ENCODE data around the gene EFNA5. TPM values are rescaled to one million over a fixed set of nuclear protein-coding genes. Genes with fewer than 3 reads are reported as not detected.

Gene EFNA5
- total and polyA plus RNA-seq, 2 of the 8 experiments (the other 6 are each of a cell fraction or from before 2014, with no cell fraction given) = 9.6 to 21.8 TPM

DNA sequence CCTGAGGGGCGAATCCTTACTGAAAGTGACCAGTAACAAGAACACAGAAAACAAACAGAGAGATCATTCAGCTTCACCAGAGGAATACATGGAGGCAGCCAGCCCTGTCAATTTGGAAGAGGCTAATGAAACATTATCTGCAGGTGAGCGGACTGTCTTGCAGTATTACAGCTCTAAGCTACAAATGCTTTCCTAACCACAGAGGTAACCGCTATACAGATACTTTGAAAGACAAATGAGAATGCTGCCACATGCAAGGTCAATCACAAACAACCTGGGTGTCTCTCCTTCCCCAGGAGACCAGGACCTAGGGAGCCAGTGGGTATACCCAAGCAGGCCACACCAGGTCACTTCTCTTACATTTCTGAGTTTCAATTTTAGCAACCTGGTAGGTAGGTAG lies 30.2 kb downstream of the EFNA5 start:
- Histone ChIP-seq H3K79me2 (ENCODE audit: control insufficient read depth in 1 of 2, insufficient read depth in 2 of 2, low read length in 2 of 2) (peaks cover 0 to 15% of the 10 kb centered on the region in 2 experiments; a peak in 3 of 4 replicates), H3K4me2 (ENCODE audit: insufficient read depth in 1 of 2, low read depth in 2 of 2, low read length in 2 of 2) (no peak overlapping the region), H3K79me1 (ENCODE audit: low read depth, low read length) (no peaks in the 10 kb centered on the region), H3K4me1 (replicated peaks in 1 of 4; ENCODE audit: control insufficient read depth in 3 of 4, insufficient read depth in 4 of 4, low read length in 3 of 4) (peaks cover 0 to 3% (median under 1%) of the 10 kb centered on the region in 4 experiments; a peak in 3 of 7 replicates), H3K4ac (replicated peaks; ENCODE audit: insufficient read length, low read depth, low read length) (no peak overlapping the region), H2AK5ac (ENCODE audit: low read depth, low read length) (no peak overlapping the region), H3K56ac (replicated peaks; ENCODE audit: insufficient read length, low read depth, low read length) (no peak overlapping the region), H4K8ac (ENCODE audit: extremely low read depth, insufficient read depth, low read length) (no peak overlapping the region), H4K5ac (ENCODE audit: insufficient read length, low read depth, low read length) (no peak overlapping the region), H2BK12ac (ENCODE audit: low read depth, low read length) (no peak overlapping the region), H3K9me3 (ENCODE audit: insufficient read depth in 2 of 2, low read depth in 1 of 2, low read length in 1 of 2) (no peaks in the 10 kb centered on the region), H2BK5ac (ENCODE audit: low read depth, low read length) (no peak overlapping the region), H2BK120ac (replicated peaks; ENCODE audit: low read depth, low read length) (no peak overlapping the region), H2BK15ac (ENCODE audit: low read length) (no peak overlapping the region), H4K91ac (replicated peaks; ENCODE audit: insufficient read length, low read length) (no peak overlapping the region), H3K14ac (ENCODE audit: insufficient read length) (no peak overlapping the region), H3K4me3 (ENCODE audit: extremely low read depth in 1 of 4, insufficient read depth in 2 of 4, low read depth in 3 of 4, low read length in 4 of 4) (no peak overlapping the region), H3K9ac (replicated peaks in 1 of 4; ENCODE audit: extremely low read depth in 1 of 4, low read depth in 3 of 4, low read length in 3 of 4) (no peak overlapping the region), H3K23ac (ENCODE audit: insufficient read length) (no peak overlapping the region), H2AFZ (ENCODE audit: low read length) (no peak overlapping the region), H3K36me3 (ENCODE audit: control insufficient read depth in 2 of 4, insufficient read depth in 4 of 4, low read length in 3 of 4) (no peaks in the 10 kb centered on the region), H4K20me1 (replicated peaks in 1 of 2; ENCODE audit: control insufficient read depth in 1 of 2, insufficient read depth in 2 of 2, low read length in 2 of 2) (peaks cover 0 to 2% of the 10 kb centered on the region in 2 experiments), H3K18ac (ENCODE audit: extremely low read depth, low read length) (no peak overlapping the region), H3K27ac (ENCODE audit: low read depth, low read length) (no peak overlapping the region), H2BK20ac (ENCODE audit: low read length) (no peak overlapping the region), H3K23me2 (ENCODE audit: low read depth, low read length) (no peaks in the 10 kb centered on the region), H3K27me3 (replicated peaks in 1 of 4; ENCODE audit: control insufficient read depth in 3 of 4, extremely low read depth in 1 of 4, insufficient read depth in 3 of 4, low read length in 3 of 4) (no peaks in the 10 kb centered on the region)
- WGBS, 2 experiments (ENCODE audit: extremely low coverage in 1 of 2, insufficient coverage in 1 of 2, insufficient read length in 1 of 2, insufficient replicate concordance in 2 of 2, low coverage in 1 of 2, low lambda C conversion rate in 2 of 2, missing lambda C conversion rate in 1 of 2) = 87% methylated on average over 3 of the region's 3 CpGs; no CpG with 5 or more reads in 1 of the 2 experiments
- ChIA-PET POLR2A (ENCODE audit: partially characterized antibody) (interaction anchor here (1.4 kb wide), 1 partner anchor 10 kb away, joined by 3 read pairs; no protein-coding TSS in a partner anchor), CTCF (ENCODE audit: partially characterized antibody) (interaction anchor here (0.7 kb wide), 1 partner anchor 38 kb away, joined by 4 read pairs; no protein-coding TSS in a partner anchor)
- no peak for DNase-seq (ENCODE audit: low read depth in 1 of 2, low spot score in 2 of 2)
- no peak for FAIRE-seq
- TF ChIP-seq ZNF274 (IDR thresholded peaks at IDR 0.05; ENCODE audit: borderline replicate concordance, extremely low read depth, low read length) (no peak), SAP30 (IDR thresholded peaks at IDR 0.05; ENCODE audit: insufficient read depth, insufficient replicate concordance, low read length) (no peak), TEAD4 (IDR thresholded peaks at IDR 0.05; ENCODE audit: low read depth, low read length) (no peak), EP300 (IDR thresholded peaks at IDR 0.05; ENCODE audit: borderline replicate concordance in 1 of 2, low read depth in 2 of 2, low read length in 2 of 2) (no peak), KDM5A (IDR thresholded peaks at IDR 0.05; ENCODE audit: low read length) (no peak), MAFK (IDR thresholded peaks at IDR 0.05; ENCODE audit: low read depth, low read length) (no peak)

All from H1 (cell line).